CD4-positive, alpha-beta memory T cell (primary cell): ENCODE measurements around the gene SEMA4D. TPM values are rescaled to one million over a fixed set of nuclear protein-coding genes. Genes with fewer than 3 reads are reported as not detected.

ENCODE experiments used
- CTCF ChIA-PET: fragments of 350-600 bp; sonication (Branson Sonifier 250); formaldehyde crosslinking; loops from one replicate; lab custom pipeline; 2021; ENCODE audit warnings: inconsistent platforms; ENCODE audit not compliant: partially characterized antibody; lab: Charles Lee
- POLR2A ChIA-PET: fragments of 350-600 bp; sonication (Branson Sonifier 250); formaldehyde crosslinking; loops from one replicate; lab custom pipeline; 2021; ENCODE audit not compliant: partially characterized antibody; lab: Charles Lee
- DNase-seq, 5 donors: peaks; one replicate each; pipeline versions ENCODE4 v3.0.0 to v3.0.0-alpha.2; 2020 to 2022; ENCODE audit warnings: mixed read lengths in 1 of 5
- H3K27ac ChIP-seq: one replicate; pipeline ENCODE4 v1.7.0; 2013; ENCODE audit warnings: low read depth, low read length
- H3K27me3 ChIP-seq: 2 replicates; pipeline ENCODE4 v1.7.0; 2013; ENCODE audit warnings: mild to moderate bottlenecking, low read length, moderate library complexity; ENCODE audit not compliant: insufficient read depth
- H3K36me3 ChIP-seq: 2 replicates; pipeline ENCODE4 v1.7.0; 2013; ENCODE audit warnings: mild to moderate bottlenecking, low read length, moderate library complexity; ENCODE audit not compliant: insufficient read depth
- H3K4me1 ChIP-seq: 2 replicates; pipeline ENCODE4 v1.7.0; 2013; ENCODE audit warnings: mild to moderate bottlenecking, low read length, moderate library complexity; ENCODE audit not compliant: insufficient read depth
- H3K4me3 ChIP-seq, 2 donors: one replicate each; pipeline ENCODE4 v1.7.0; 2013; ENCODE audit warnings: low read length in 2 of 2, mild to moderate bottlenecking in 1 of 2
- H3K9me3 ChIP-seq, 2 donors: one replicate each; pipeline ENCODE4 v1.7.0; 2013; ENCODE audit warnings: low read length in 2 of 2, control low read depth in 1 of 2; ENCODE audit not compliant: control insufficient read depth in 1 of 2
- H3K27ac Mint-ChIP-seq, 7 donors: one replicate each; pipeline ENCODE4 v1.8.0; 2020 to 2021; ENCODE audit warnings: mixed read lengths in 7 of 7, mild to moderate bottlenecking in 6 of 7, inconsistent platforms in 3 of 7, moderate library complexity in 3 of 7
- H3K27me3 Mint-ChIP-seq, 2 donors: one replicate each; pipeline ENCODE4 v1.8.0; 2020 to 2021; ENCODE audit warnings: mixed read lengths in 2 of 2
- H3K36me3 Mint-ChIP-seq, 2 donors: one replicate each; pipeline ENCODE4 v1.8.0; 2020 to 2021; ENCODE audit warnings: mixed read lengths in 2 of 2, inconsistent platforms in 1 of 2, mild to moderate bottlenecking in 1 of 2
- H3K4me1 Mint-ChIP-seq, 4 donors: one replicate each; pipeline ENCODE4 v1.8.0; 2020 to 2021; ENCODE audit warnings: mixed read lengths in 4 of 4, mild to moderate bottlenecking in 1 of 4
- H3K4me3 Mint-ChIP-seq, 8 donors: one replicate each; pipeline ENCODE4 v1.8.0; 2020 to 2021; ENCODE audit warnings: mixed read lengths in 8 of 8, mild to moderate bottlenecking in 7 of 8, moderate library complexity in 6 of 8, inconsistent platforms in 3 of 8
- H3K9me3 Mint-ChIP-seq, 8 donors: one replicate each; pipeline ENCODE4 v1.8.0; 2020 to 2021; ENCODE audit warnings: mixed read lengths in 8 of 8, mild to moderate bottlenecking in 5 of 8, inconsistent platforms in 3 of 8, moderate library complexity in 1 of 8
- intact Hi-C: fragments of 100-400 bp; cut with micrococcal nuclease; formaldehyde crosslinking; loops from one replicate; pipeline ENCODE4 v1.15.1; 2023
- polyA plus RNA-seq, 2 donors: library from polyadenylated mRNA; unstranded; fragments of 300-500 nt; fragmentation: Illumina TruSeq; gene quantifications; one replicate each; pipeline ENCODE4 v1.2.3, GENCODE V29; 2021
- total RNA-seq, 2 experiments: library from RNA; stranded (reverse); gene quantifications; one replicate each; pipeline ENCODE4 v1.2.3, GENCODE V29; 2021

The SEMA4D gene
- total and polyA plus RNA-seq, 4 experiments from 2014 or later: 49.5 to 410 (median 280) TPM

DNA sequence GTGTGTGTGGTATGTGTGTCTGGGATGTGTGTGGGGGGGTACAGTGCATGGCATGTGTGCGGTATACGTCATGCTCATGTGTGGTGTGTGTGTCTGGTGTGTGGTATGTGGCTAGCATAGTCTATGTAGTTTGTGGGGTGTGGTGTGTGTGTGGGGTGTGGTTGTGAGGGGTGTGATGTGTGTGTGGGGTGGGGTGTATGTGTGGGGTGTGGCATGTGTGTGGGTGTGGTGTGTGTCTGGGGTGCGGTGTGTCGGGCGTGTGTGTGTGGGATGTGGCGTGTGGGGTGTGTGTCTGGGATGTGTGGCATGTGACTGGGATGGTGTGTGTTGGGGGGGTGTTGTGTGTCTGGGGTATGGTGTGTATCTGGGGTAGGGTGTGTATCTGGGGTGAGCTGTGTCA lies 127.3 kb downstream of the SEMA4D start:
- intact Hi-C loops: no loop called here
- no peaks in the 10 kb centered on the region for H3K27me3 ChIP-seq
- no peaks in the 10 kb centered on the region for H3K36me3 ChIP-seq
- no peak overlapping the region for H3K27ac ChIP-seq
- H3K9me3 ChIP-seq: no peaks in the 10 kb centered on the region
- Mint-ChIP-seq H3K9me3 (peaks cover 0 to 4% (median 0%) of the 10 kb centered on the region in 8 donors), H3K27me3 (no peaks in the 10 kb centered on the region), H3K4me3 (no peak overlapping the region), H3K36me3 (peaks cover 2 to 3% of the 10 kb centered on the region in 2 donors), H3K4me1 (peaks cover 10 to 31% (median 20%) of the 10 kb centered on the region in 4 donors), H3K27ac (no peak overlapping the region)
- ChIA-PET CTCF (no interaction called here), POLR2A (no interaction called here)
- no peak for DNase-seq
- peaks cover 21% of the 10 kb centered on the region for H3K4me1 ChIP-seq
- H3K4me3 ChIP-seq: no peak overlapping the region

DNA sequence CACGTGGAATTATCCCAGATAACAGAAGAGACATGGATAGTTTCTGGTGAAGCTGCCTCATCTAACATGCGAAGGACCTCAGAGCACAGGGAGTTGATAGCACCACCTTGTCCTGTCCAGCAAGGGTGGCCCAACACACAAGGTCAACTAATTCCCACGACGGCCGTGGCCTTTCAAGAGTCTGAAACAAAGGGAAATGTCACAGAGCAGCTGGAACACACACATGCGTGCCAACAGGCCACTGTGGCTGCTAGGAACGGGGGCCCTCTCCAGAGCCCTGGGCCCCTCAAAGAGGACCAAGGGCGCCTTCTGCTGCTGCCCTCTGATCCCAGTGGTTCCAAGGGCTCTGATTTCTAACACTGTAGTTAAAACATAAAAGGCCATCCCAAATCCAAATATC lies 128.9 kb downstream of the SEMA4D start:
- DNase-seq: no peak
- H3K9me3 ChIP-seq: no peaks in the 10 kb centered on the region
- intact Hi-C loops: no loop called here
- ChIA-PET POLR2A (no interaction called here), CTCF (no interaction called here)
- H3K4me3 Mint-ChIP-seq: no peak overlapping the region
- H3K27ac ChIP-seq: no peak overlapping the region
- peaks cover 5 to 20% (median 10%) of the 10 kb centered on the region in 4 donors for H3K4me1 Mint-ChIP-seq
- H3K36me3 Mint-ChIP-seq: no peaks in the 10 kb centered on the region
- no peak overlapping the region for H3K4me3 ChIP-seq
- no peaks in the 10 kb centered on the region for H3K27me3 ChIP-seq
- peaks cover 0 to 6% (median 0%) of the 10 kb centered on the region in 8 donors for H3K9me3 Mint-ChIP-seq
- H3K27me3 Mint-ChIP-seq: no peaks in the 10 kb centered on the region
- H3K27ac Mint-ChIP-seq: peak overlapping the region in 2 of 7 donors; percentile 17 to 78
- no peaks in the 10 kb centered on the region for H3K36me3 ChIP-seq
- peaks cover 8% of the 10 kb centered on the region for H3K4me1 ChIP-seq

GRCh38 chr9:89368550-89368949 lies 129.4 kb downstream of the SEMA4D start:
- Mint-ChIP-seq H3K27me3 (no peaks in the 10 kb centered on the region), H3K4me1 (peaks cover 5 to 20% (median 8%) of the 10 kb centered on the region in 4 donors), H3K36me3 (no peaks in the 10 kb centered on the region), H3K9me3 (peaks cover 0 to 8% (median 0%) of the 10 kb centered on the region in 8 donors), H3K4me3 (no peak overlapping the region), H3K27ac (peak overlapping the region in 2 of 7 donors; percentile 78 to 89)
- H3K9me3 ChIP-seq: no peaks in the 10 kb centered on the region
- peaks cover 8% of the 10 kb centered on the region for H3K4me1 ChIP-seq
- ChIA-PET CTCF (no interaction called here), POLR2A (no interaction called here)
- DNase-seq: no peak
- H3K4me3 ChIP-seq: no peak overlapping the region
- H3K27ac ChIP-seq: no peak overlapping the region
- intact Hi-C loops: no loop called here
- no peaks in the 10 kb centered on the region for H3K27me3 ChIP-seq
- H3K36me3 ChIP-seq: no peaks in the 10 kb centered on the region

GRCh38 chr9:89367726-89368437 lies 130.0 kb downstream of the SEMA4D start:
- DNase-seq: no peak
- H3K9me3 ChIP-seq: no peaks in the 10 kb centered on the region
- H3K4me1 ChIP-seq: peaks cover 8% of the 10 kb centered on the region
- Mint-ChIP-seq H3K4me3 (no peak overlapping the region), H3K4me1 (peaks cover 1 to 16% (median 6%) of the 10 kb centered on the region in 4 donors), H3K27ac (peak overlapping the region in 3 of 7 donors; percentile 65 to 89 (median 78)), H3K27me3 (no peaks in the 10 kb centered on the region), H3K36me3 (peaks cover 0 to 2% of the 10 kb centered on the region in 2 donors), H3K9me3 (peaks cover 0 to 8% (median 0%) of the 10 kb centered on the region in 8 donors)
- H3K27me3 ChIP-seq: no peaks in the 10 kb centered on the region
- no peaks in the 10 kb centered on the region for H3K36me3 ChIP-seq
- ChIA-PET POLR2A (no interaction called here), CTCF (interaction anchor here (1.1 to 1.5 kb wide), 2 partner anchors 8 to 181 kb away, joined by 4 to 5 read pairs; no protein-coding TSS in a partner anchor)
- no peak overlapping the region for H3K27ac ChIP-seq
- intact Hi-C loops: no loop called here
- H3K4me3 ChIP-seq: no peak overlapping the region

DNA sequence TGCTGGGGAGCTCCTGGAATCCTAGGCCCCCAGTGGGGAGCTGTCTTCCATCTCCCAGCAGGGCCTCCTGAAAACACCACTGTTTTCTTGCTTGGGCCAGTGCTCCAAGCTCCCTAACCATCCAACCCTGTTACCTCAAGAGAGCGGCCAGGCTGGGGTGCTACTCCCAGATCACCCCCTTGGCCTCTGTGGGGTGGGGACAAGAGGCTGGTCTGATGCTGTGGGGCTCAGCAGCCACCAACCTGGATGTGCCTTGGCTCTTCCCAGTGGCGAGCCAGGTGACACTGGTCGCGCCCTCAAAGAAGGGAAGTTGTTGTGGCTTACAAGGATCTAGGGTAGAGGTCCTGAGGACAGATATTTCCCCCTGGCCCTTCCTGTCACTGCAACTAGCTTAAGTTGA lies 130.6 kb downstream of the SEMA4D start:
- no peak overlapping the region for H3K4me3 ChIP-seq
- peaks cover under 1 to 16% (median 2%) of the 10 kb centered on the region in 4 donors for H3K4me1 Mint-ChIP-seq
- H3K4me3 Mint-ChIP-seq: no peak overlapping the region
- POLR2A ChIA-PET: no interaction called here
- H3K36me3 ChIP-seq: no peaks in the 10 kb centered on the region
- no peaks in the 10 kb centered on the region for H3K9me3 ChIP-seq
- peak overlapping the region in 1 of 7 donors; percentile 29 for H3K27ac Mint-ChIP-seq
- no peak for DNase-seq
- H3K27me3 Mint-ChIP-seq: no peaks in the 10 kb centered on the region
- intact Hi-C loops: no loop called here
- H3K4me1 ChIP-seq: peaks cover 8% of the 10 kb centered on the region
- no peak overlapping the region for H3K27ac ChIP-seq
- H3K36me3 Mint-ChIP-seq: peaks cover 0 to 4% of the 10 kb centered on the region in 2 donors
- peaks cover 0 to 8% (median 0%) of the 10 kb centered on the region in 8 donors for H3K9me3 Mint-ChIP-seq
- CTCF ChIA-PET: interaction anchor here (1.1 to 1.5 kb wide), 2 partner anchors 8 to 182 kb away, joined by 4 to 5 read pairs; no protein-coding TSS in a partner anchor
- H3K27me3 ChIP-seq: no peaks in the 10 kb centered on the region

GRCh38 chr9:89366711-89367110 lies 131.2 kb downstream of the SEMA4D start:
- peak overlapping the region in 1 of 7 donors; percentile 29 for H3K27ac Mint-ChIP-seq
- Histone ChIP-seq H3K27me3 (no peaks in the 10 kb centered on the region), H3K27ac (no peak overlapping the region), H3K4me3 (no peak overlapping the region), H3K4me1 (peaks cover 8% of the 10 kb centered on the region), H3K9me3 (no peaks in the 10 kb centered on the region), H3K36me3 (peaks cover 5% of the 10 kb centered on the region)
- DNase-seq: no peak
- POLR2A ChIA-PET: no interaction called here
- intact Hi-C loops: no loop called here
- H3K27me3 Mint-ChIP-seq: no peaks in the 10 kb centered on the region
- peaks cover 0 to 8% (median 0%) of the 10 kb centered on the region in 8 donors for H3K9me3 Mint-ChIP-seq
- H3K4me3 Mint-ChIP-seq: no peak overlapping the region
- H3K4me1 Mint-ChIP-seq: peaks cover 0 to 16% (median under 1%) of the 10 kb centered on the region in 4 donors
- peaks cover 0 to 10% of the 10 kb centered on the region in 2 donors for H3K36me3 Mint-ChIP-seq
- CTCF ChIA-PET: interaction anchor here (1.5 kb wide), 1 partner anchor 182 kb away, joined by 5 read pairs; no protein-coding TSS in a partner anchor

DNA sequence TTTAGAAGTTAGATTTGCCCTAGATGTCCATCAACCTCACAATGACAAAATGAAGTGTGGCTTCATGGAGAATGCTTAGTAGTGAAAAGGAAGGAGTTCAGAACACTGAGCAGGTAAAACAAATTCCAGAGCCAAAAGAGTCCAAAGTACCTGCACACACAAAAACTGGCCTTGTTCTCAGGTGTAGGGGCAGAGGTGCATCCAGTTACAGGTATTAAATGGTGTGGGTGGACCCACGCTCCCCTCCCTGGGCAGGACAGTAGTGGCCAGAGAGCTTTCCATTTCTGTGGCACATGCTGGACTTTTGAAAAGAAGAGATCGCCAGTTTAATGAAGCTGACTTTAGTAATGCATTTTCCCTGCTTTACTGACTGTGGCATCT lies 132.4 kb downstream of the SEMA4D start:
- peaks cover 8% of the 10 kb centered on the region for H3K4me1 ChIP-seq
- peaks cover 16% of the 10 kb centered on the region for H3K36me3 ChIP-seq
- Mint-ChIP-seq H3K27ac (peak overlapping the region in 4 of 7 donors; percentile 3 to 80 (median 76)), H3K36me3 (peaks cover 12 to 21% of the 10 kb centered on the region in 2 donors), H3K4me3 (no peak overlapping the region), H3K9me3 (peaks cover 0 to 8% (median 0%) of the 10 kb centered on the region in 8 donors), H3K4me1 (peaks cover 0 to 16% (median 5%) of the 10 kb centered on the region in 4 donors), H3K27me3 (no peaks in the 10 kb centered on the region)
- no peaks in the 10 kb centered on the region for H3K27me3 ChIP-seq
- ChIA-PET POLR2A (no interaction called here), CTCF (no interaction called here)
- no peak for DNase-seq
- H3K4me3 ChIP-seq: no peak overlapping the region
- no peaks in the 10 kb centered on the region for H3K9me3 ChIP-seq
- H3K27ac ChIP-seq: no peak overlapping the region
- intact Hi-C loops: no loop called here
